ENCODE measurements around the gene CDC42BPB. TPM values are rescaled to one million over a fixed set of nuclear protein-coding genes. Genes with fewer than 3 reads are reported as not detected.
A peak's percentile ranks its signal among the peaks of the same experiment; 100 is the strongest.

The CDC42BPB gene
- total RNA-seq, 1 experiment from 2014 or later = 103 TPM

DNA sequence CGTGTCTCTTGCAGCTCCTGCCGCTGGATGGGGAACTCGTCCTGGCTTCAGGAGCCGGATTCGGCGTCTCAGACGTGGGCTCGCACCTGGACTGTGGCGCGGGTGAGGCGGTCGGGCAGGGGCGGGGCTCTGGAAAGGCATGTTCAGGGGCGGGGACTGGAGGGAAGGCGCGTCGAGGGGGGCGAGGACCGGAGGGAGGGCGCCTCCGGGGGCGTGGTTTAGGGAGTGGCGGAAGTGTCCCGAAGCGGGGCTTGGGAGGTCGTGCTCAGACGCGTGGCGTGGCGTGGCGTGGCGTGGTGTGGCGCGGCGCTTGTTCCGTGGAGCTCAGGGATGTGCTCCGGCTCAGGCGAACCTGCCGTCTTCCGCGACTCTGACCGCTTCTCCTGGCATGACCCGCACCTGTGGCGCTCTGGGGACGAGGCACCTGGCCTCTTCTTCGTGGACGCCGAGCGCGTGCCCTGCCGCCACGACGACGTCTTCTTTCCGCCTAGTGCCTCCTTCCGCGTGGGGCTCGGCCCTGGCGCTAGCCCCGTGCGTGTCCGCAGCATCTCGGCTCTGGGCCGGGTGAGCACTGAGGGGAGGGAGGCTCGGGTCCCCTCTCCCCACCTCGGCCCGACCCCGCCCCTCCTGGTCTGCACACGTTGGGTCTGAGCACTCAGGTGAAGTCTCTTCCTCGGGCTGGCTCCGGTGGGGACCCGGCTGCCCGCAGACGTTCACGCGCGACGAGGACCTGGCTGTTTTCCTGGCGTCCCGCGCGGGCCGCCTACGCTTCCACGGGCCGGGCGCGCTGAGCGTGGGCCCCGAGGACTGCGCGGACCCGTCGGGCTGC lies 128.7 kb downstream of the CDC42BPB start:
- Histone ChIP-seq H4K8ac (replicated peaks; ENCODE audit: insufficient read length, low read depth, low read length) (no peak overlapping the region), H2BK5ac (ENCODE audit: insufficient read length, low read length) (no peak overlapping the region), H2AK5ac (ENCODE audit: insufficient read length, low read length) (no peak overlapping the region), H2BK15ac (ENCODE audit: low read depth, low read length) (no peak overlapping the region), H2AFZ (ENCODE audit: low read length) (no peak overlapping the region), H3K14ac (ENCODE audit: insufficient read depth, low read length) (no peak overlapping the region; the same call in 1 of the 2 replicates), H3K56ac (ENCODE audit: insufficient read length, low read depth, low read length) (no peak overlapping the region), H3K4me2 (ENCODE audit: insufficient read depth, insufficient read length, low read length) (peak overlapping the region; percentile 60), H3K79me2 (ENCODE audit: insufficient read depth, low read length) (no peaks in the 10 kb centered on the region), H3K4ac (ENCODE audit: low read depth, low read length) (no peak overlapping the region), H3K9me3 (ENCODE audit: control insufficient read depth, low read depth, low read length) (no peaks in the 10 kb centered on the region), H2BK12ac (ENCODE audit: insufficient read length, low read depth, low read length) (no peak overlapping the region), H3K79me1 (ENCODE audit: insufficient read depth, low read depth, low read length, poor library complexity, severe bottlenecking) (no peaks in the 10 kb centered on the region), H3T11ph (ENCODE audit: low read length) (no peak overlapping the region), H2BK20ac (ENCODE audit: low read depth, low read length, poor library complexity, severe bottlenecking) (no peak overlapping the region), H3K9ac (ENCODE audit: extremely low read depth, insufficient read length, low read length) (no peak overlapping the region), H3K23ac (ENCODE audit: insufficient read length, low read depth, low read length) (no peak overlapping the region), H3K23me2 (ENCODE audit: insufficient read length, low read depth, low read length, poor library complexity, severe bottlenecking) (peaks cover 25% of the 10 kb centered on the region), H4K20me1 (ENCODE audit: control insufficient read depth, insufficient read depth, insufficient read length) (no peaks in the 10 kb centered on the region), H3K27ac (ENCODE audit: insufficient read length, low read depth, low read length) (no peak overlapping the region), H2BK120ac (ENCODE audit: low read depth, low read length, poor library complexity, severe bottlenecking) (no peak overlapping the region), H4K5ac (ENCODE audit: insufficient read length, low read depth, low read length) (no peak overlapping the region), H3K4me1 (ENCODE audit: insufficient read depth, low read length) (no peaks in the 10 kb centered on the region), H3K18ac (ENCODE audit: insufficient read length, low read depth, low read length) (no peak overlapping the region), H4K91ac (ENCODE audit: insufficient read length, low read depth, low read length) (no peak overlapping the region), H3K27me3 (ENCODE audit: insufficient read depth, low read length) (peaks cover 22% of the 10 kb centered on the region)
- no peaks in the 10 kb centered on the region; a peak in 1 of 5 replicates for H3K9me3 Mint-ChIP-seq
- WGBS (ENCODE audit: extremely low coverage, insufficient read length, low lambda C conversion rate) = no CpG with 5 or more reads among the region's 94 CpGs
- peak; percentile 88 for DNase-seq
- H3K36me3 Mint-ChIP-seq (ENCODE audit: insufficient read depth in 1 of 3, low read depth in 3 of 3) = peaks cover 2 to 13% (median 6%) of the 10 kb centered on the region in 3 experiments; a peak in 6 of 7 replicates
- TF ChIP-seq, protein P1, sequence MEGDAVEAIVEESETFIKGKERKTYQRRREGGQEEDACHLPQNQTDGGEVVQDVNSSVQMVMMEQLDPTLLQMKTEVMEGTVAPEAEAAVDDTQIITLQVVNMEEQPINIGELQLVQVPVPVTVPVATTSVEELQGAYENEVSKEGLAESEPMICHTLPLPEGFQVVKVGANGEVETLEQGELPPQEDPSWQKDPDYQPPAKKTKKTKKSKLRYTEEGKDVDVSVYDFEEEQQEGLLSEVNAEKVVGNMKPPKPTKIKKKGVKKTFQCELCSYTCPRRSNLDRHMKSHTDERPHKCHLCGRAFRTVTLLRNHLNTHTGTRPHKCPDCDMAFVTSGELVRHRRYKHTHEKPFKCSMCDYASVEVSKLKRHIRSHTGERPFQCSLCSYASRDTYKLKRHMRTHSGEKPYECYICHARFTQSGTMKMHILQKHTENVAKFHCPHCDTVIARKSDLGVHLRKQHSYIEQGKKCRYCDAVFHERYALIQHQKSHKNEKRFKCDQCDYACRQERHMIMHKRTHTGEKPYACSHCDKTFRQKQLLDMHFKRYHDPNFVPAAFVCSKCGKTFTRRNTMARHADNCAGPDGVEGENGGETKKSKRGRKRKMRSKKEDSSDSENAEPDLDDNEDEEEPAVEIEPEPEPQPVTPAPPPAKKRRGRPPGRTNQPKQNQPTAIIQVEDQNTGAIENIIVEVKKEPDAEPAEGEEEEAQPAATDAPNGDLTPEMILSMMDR (conservative IDR thresholded peaks at IDR 0.05) = no peak
- peaks cover 15 to 19% of the 10 kb centered on the region in 2 experiments for H3K4me1 Mint-ChIP-seq
- peaks cover 51% of the 10 kb centered on the region for H3K27me3 Mint-ChIP-seq (ENCODE audit: low read depth)
- H3K4me3 Mint-ChIP-seq = peak overlapping the region; percentile 68 to 87
- no peak overlapping the region for H3K27ac Mint-ChIP-seq

Measured in H9 (cell line).